Measurements from ENCODE around the gene FSHR.

DNA sequence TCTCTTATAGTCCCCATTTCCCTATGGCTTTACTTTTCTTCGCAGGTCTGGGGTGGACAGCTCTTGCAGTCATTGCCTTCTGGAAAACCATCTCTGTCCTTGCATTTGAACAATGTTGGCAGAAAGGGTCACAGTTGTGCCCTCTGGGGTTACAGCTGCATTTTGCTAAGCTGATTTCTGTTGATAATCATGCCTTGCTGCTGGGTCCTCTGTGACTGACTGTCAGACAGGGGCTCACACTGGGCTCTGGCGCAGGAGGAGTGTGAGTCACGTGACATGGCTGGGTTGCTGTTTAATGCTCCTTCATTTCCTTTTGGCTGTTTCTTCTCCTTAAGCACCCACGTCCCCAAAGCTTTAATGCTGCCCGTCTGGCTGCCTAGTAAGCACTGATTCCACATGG is 202.2 kb downstream of the FSHR start:
- TF ChIP-seq, protein P1, sequence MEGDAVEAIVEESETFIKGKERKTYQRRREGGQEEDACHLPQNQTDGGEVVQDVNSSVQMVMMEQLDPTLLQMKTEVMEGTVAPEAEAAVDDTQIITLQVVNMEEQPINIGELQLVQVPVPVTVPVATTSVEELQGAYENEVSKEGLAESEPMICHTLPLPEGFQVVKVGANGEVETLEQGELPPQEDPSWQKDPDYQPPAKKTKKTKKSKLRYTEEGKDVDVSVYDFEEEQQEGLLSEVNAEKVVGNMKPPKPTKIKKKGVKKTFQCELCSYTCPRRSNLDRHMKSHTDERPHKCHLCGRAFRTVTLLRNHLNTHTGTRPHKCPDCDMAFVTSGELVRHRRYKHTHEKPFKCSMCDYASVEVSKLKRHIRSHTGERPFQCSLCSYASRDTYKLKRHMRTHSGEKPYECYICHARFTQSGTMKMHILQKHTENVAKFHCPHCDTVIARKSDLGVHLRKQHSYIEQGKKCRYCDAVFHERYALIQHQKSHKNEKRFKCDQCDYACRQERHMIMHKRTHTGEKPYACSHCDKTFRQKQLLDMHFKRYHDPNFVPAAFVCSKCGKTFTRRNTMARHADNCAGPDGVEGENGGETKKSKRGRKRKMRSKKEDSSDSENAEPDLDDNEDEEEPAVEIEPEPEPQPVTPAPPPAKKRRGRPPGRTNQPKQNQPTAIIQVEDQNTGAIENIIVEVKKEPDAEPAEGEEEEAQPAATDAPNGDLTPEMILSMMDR (IDR thresholded peaks at IDR 0.05), result no peak
- TF ChIP-seq POLR2A (IDR thresholded peaks at IDR 0.05), result no peak
